Testis (tissue), 2 donors: ENCODE data around the gene C5orf15.
"Not testable (repeated sequence)": the region's sequence is repeated elsewhere in the genome, so short reads cannot be mapped to it uniquely, and the experiment has no call there.

Experiments
- CTCF ChIP-seq, 3 experiments: fragments of 450-650 bp in 2 of 3; fragments of 200-600 bp in 1 of 3; sonication (generic) in 1 of 3; IDR thresholded peaks; one replicate each; pipeline ENCODE4 v1.5.1; 2016 to 2019; ENCODE audit warnings: antibody characterized with exemption in 3 of 3, mild to moderate bottlenecking in 2 of 3, moderate library complexity in 1 of 3
- POLR2A ChIP-seq: fragments of 450-650 bp; IDR thresholded peaks from one replicate; pipeline ENCODE4 v1.6.1; 2017; ENCODE audit warnings: antibody characterized with exemption, mild to moderate bottlenecking, moderate library complexity

- TF ChIP-seq CTCF (IDR thresholded peaks at IDR 0.05); POLR2A: not testable (repeated sequence)
These were observed 7.1 kb upstream of the C5orf15 start for GRCh38 chr5:133975546-133975945.
